ENCODE data around the gene RHOA. TPM values are rescaled to one million over a fixed set of nuclear protein-coding genes. Genes with fewer than 3 reads are reported as not detected.
"Not testable (repeated sequence)": the region's sequence is repeated elsewhere in the genome, so short reads cannot be mapped to it uniquely, and the experiment has no call there.

Gene RHOA
- total RNA-seq, 3 donors from 2014 or later (not counting 1 experiment from before 2014, with no cell fraction given) = 342 to 372 (median 370) TPM

DNA sequence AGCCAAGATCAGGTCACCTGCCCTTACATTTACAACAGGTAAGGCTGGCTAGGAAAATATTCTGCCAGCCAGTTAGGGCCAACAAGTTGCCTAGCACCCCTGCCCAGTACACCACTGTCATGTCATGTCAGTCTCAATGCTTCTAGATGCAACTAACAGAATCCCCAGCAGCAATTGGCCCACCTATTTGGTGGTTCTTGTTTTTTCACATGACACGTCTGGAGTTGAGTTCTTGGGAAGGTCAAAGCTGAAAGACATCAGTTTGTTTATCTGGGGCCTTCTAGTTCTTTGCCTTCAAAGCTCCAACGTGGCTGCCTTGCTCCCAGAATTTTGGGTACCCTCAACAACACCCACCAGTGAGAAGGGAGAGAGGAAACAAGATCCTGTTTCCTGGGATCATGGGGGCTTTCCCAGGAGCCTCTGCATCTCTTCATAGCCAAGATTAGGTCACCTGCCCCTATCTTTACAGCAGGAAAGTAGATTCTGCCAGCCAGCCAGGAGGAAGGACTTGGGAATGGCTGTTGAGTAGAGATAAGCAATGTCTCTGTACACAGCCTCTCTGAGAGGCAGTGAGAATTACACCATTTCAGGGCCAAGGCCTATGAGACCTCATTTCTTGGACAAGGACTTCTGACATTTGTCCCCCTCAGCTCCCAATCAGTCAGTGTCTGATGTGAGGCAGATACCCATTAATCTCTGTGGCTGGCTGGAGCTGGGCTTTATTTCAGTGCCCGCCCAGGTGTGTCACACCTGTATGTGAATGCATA is 62.2 kb downstream of the RHOA start:
- DNase-seq = no peak
- intact Hi-C loops (cut with micrococcal nuclease) = no loop called here
- Histone ChIP-seq H3K27ac (ENCODE audit: low read length) (no peak overlapping the region), H3K27me3 (ENCODE audit: control insufficient read depth, insufficient read depth, low read length) (no peaks in the 10 kb centered on the region), H3K4me1 (ENCODE audit: control insufficient read depth, insufficient read depth, low read length) (peaks cover 23% of the 10 kb centered on the region), H3K4me3 (ENCODE audit: low read length) (no peak overlapping the region), H3K36me3 (ENCODE audit: control insufficient read depth, insufficient read depth, low read length) (no peaks in the 10 kb centered on the region), H3K9me3 (ENCODE audit: control insufficient read depth, insufficient read depth, low read length) (no peaks in the 10 kb centered on the region)
- Mint-ChIP-seq H3K27me3 (ENCODE audit: low read depth in 2 of 2) (no peaks in the 10 kb centered on the region), H3K27ac (no peak overlapping the region), H3K4me3 (no peak overlapping the region), H3K9me3 (no peaks in the 10 kb centered on the region), H3K4me1 (peaks cover 0 to 5% of the 10 kb centered on the region in 2 donors), H3K36me3 (no peaks in the 10 kb centered on the region)
- no peak for ATAC-seq
- TF ChIP-seq, protein P1, sequence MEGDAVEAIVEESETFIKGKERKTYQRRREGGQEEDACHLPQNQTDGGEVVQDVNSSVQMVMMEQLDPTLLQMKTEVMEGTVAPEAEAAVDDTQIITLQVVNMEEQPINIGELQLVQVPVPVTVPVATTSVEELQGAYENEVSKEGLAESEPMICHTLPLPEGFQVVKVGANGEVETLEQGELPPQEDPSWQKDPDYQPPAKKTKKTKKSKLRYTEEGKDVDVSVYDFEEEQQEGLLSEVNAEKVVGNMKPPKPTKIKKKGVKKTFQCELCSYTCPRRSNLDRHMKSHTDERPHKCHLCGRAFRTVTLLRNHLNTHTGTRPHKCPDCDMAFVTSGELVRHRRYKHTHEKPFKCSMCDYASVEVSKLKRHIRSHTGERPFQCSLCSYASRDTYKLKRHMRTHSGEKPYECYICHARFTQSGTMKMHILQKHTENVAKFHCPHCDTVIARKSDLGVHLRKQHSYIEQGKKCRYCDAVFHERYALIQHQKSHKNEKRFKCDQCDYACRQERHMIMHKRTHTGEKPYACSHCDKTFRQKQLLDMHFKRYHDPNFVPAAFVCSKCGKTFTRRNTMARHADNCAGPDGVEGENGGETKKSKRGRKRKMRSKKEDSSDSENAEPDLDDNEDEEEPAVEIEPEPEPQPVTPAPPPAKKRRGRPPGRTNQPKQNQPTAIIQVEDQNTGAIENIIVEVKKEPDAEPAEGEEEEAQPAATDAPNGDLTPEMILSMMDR (IDR thresholded peaks at IDR 0.05) = no peak
- WGBS (ENCODE audit: insufficient coverage) = 72% methylated on average over 3 of the region's 3 CpGs

GRCh38 chr3:49348361-49348760 is 63.4 kb downstream of the RHOA start:
- H3K4me3 ChIP-seq (ENCODE audit: low read length); DNase-seq; H3K36me3 ChIP-seq (ENCODE audit: control insufficient read depth, insufficient read depth, low read length); H3K27me3 ChIP-seq (ENCODE audit: control insufficient read depth, insufficient read depth, low read length); H3K9me3 Mint-ChIP-seq; H3K36me3 Mint-ChIP-seq; H3K4me3 Mint-ChIP-seq; H3K4me1 Mint-ChIP-seq; H3K27ac ChIP-seq (ENCODE audit: low read length); H3K27me3 Mint-ChIP-seq (ENCODE audit: low read depth in 2 of 2); ATAC-seq; H3K9me3 ChIP-seq (ENCODE audit: control insufficient read depth, insufficient read depth, low read length); H3K27ac Mint-ChIP-seq; intact Hi-C loops (cut with micrococcal nuclease): not testable (repeated sequence)
- 87% methylated on average over 11 of the region's 12 CpGs for WGBS (ENCODE audit: insufficient coverage)
- peaks cover 30% of the 10 kb centered on the region for H3K4me1 ChIP-seq (ENCODE audit: control insufficient read depth, insufficient read depth, low read length)

DNA sequence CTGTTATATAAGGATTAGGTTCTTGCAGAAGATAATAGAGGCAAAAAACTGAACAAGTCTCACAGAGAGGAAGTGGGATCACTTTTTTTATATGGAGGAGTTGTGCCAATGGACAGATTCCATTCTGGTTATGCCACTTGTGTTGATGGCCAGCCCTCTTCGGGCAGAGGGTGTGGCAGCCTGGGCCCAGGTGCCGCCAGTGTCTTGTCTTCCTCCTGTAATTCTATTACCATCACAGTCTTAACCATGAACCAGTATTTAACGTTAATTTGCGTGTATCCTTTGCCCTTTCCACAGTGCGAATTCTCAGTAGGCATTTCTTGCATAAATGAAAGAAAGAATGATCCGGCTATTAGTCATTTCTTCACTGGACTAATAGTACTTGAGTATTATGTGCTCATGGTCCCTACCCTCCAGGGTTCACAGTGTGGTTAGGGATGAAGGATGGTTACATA is 65.0 kb downstream of the RHOA start:
- H3K36me3 ChIP-seq (ENCODE audit: control insufficient read depth, insufficient read depth, low read length) = no peaks in the 10 kb centered on the region
- no peaks in the 10 kb centered on the region for H3K27me3 ChIP-seq (ENCODE audit: control insufficient read depth, insufficient read depth, low read length)
- peaks cover 0 to 7% of the 10 kb centered on the region in 2 donors for H3K4me1 Mint-ChIP-seq
- no peak for DNase-seq
- no peak overlapping the region for H3K27ac Mint-ChIP-seq
- no peak overlapping the region for H3K27ac ChIP-seq (ENCODE audit: low read length)
- TF ChIP-seq, protein P1 (IDR thresholded peaks at IDR 0.05) = no peak
- H3K4me3 ChIP-seq (ENCODE audit: low read length) = no peak overlapping the region
- H3K4me1 ChIP-seq (ENCODE audit: control insufficient read depth, insufficient read depth, low read length) = peaks cover 28% of the 10 kb centered on the region
- 80% methylated on average over 6 of the region's 6 CpGs for WGBS (ENCODE audit: insufficient coverage)
- H3K36me3 Mint-ChIP-seq = no peaks in the 10 kb centered on the region
- intact Hi-C loops (cut with micrococcal nuclease) = no loop called here
- ATAC-seq = no peak
- no peaks in the 10 kb centered on the region for H3K9me3 Mint-ChIP-seq
- H3K9me3 ChIP-seq (ENCODE audit: control insufficient read depth, insufficient read depth, low read length) = no peaks in the 10 kb centered on the region
- H3K27me3 Mint-ChIP-seq (ENCODE audit: low read depth in 2 of 2) = no peaks in the 10 kb centered on the region
- no peak overlapping the region for H3K4me3 Mint-ChIP-seq

GRCh38 chr3:49343163-49343562 is 68.6 kb downstream of the RHOA start:
- WGBS (ENCODE audit: insufficient coverage) = 49% methylated on average over 3 of the region's 3 CpGs
- no peaks in the 10 kb centered on the region for H3K9me3 ChIP-seq (ENCODE audit: control insufficient read depth, insufficient read depth, low read length)
- Mint-ChIP-seq H3K9me3 (no peaks in the 10 kb centered on the region), H3K27me3 (ENCODE audit: low read depth in 2 of 2) (no peaks in the 10 kb centered on the region), H3K4me1 (peaks cover 23 to 39% of the 10 kb centered on the region in 2 donors), H3K36me3 (no peaks in the 10 kb centered on the region), H3K27ac (no peak overlapping the region), H3K4me3 (no peak overlapping the region)
- DNase-seq = no peak
- H3K4me3 ChIP-seq (ENCODE audit: low read length) = no peak overlapping the region
- intact Hi-C loops (cut with micrococcal nuclease) = no loop called here
- H3K27ac ChIP-seq (ENCODE audit: low read length) = no peak overlapping the region
- H3K36me3 ChIP-seq (ENCODE audit: control insufficient read depth, insufficient read depth, low read length) = no peaks in the 10 kb centered on the region
- TF ChIP-seq, protein P1 (IDR thresholded peaks at IDR 0.05) = no peak
- peaks cover 49% of the 10 kb centered on the region for H3K4me1 ChIP-seq (ENCODE audit: control insufficient read depth, insufficient read depth, low read length)
- no peaks in the 10 kb centered on the region for H3K27me3 ChIP-seq (ENCODE audit: control insufficient read depth, insufficient read depth, low read length)
- no peak for ATAC-seq
